MM.1S (cell line): ENCODE results near the gene CALCA.

Experiments used
- EZH2 ChIP-seq: fragments of 300-600 bp; sonication (generic); optimal IDR thresholded peaks from 2 replicates; pipeline ENCODE3; 2017; ENCODE audit warnings: low read depth, mild to moderate bottlenecking, antibody characterized with exemption, low read length, mixed read lengths
- TF ChIP-seq, protein P1 (sequence below): fragments of 300-600 bp; sonication (generic); IDR thresholded peaks from 2 replicates; pipeline ENCODE4 v1.5.1; 2016; ENCODE audit warnings: antibody characterized with exemption, low read length, mixed read lengths

DNA sequence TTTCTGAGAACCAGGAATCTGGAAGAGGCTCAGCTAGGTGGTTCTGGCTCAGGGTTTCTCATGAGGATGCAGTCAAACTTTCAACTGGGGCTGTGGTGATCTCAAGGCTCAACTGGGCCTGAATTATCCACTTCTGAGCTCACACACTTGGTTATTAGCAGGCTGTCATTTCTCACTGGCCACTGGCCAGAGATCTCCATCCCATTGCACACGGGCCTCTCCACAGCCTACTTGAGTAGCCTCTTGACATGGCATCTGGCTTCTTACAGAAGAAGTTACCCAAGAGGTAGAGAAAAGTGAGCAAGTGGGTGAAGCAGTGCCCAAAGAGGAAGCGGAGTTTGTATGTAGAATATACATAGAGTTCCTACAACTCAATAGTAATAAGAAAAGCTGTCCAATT, 16.0 kb downstream of the CALCA start:
- TF ChIP-seq, protein P1, sequence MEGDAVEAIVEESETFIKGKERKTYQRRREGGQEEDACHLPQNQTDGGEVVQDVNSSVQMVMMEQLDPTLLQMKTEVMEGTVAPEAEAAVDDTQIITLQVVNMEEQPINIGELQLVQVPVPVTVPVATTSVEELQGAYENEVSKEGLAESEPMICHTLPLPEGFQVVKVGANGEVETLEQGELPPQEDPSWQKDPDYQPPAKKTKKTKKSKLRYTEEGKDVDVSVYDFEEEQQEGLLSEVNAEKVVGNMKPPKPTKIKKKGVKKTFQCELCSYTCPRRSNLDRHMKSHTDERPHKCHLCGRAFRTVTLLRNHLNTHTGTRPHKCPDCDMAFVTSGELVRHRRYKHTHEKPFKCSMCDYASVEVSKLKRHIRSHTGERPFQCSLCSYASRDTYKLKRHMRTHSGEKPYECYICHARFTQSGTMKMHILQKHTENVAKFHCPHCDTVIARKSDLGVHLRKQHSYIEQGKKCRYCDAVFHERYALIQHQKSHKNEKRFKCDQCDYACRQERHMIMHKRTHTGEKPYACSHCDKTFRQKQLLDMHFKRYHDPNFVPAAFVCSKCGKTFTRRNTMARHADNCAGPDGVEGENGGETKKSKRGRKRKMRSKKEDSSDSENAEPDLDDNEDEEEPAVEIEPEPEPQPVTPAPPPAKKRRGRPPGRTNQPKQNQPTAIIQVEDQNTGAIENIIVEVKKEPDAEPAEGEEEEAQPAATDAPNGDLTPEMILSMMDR = no peak
- no peak for TF ChIP-seq EZH2
